SK-N-SH (cell line): ENCODE data around the gene ERN1. TPM values are rescaled to one million over a fixed set of nuclear protein-coding genes. Genes with fewer than 3 reads are reported as not detected.

Experiments
- CTCF ChIA-PET: fragments of 300-600, 350-600 bp; formaldehyde crosslinking; extraction: SDS; loops from one replicate; lab custom pipeline; 2021; lab: Yijun Ruan, JAX
- POLR2A ChIA-PET: fragments of 350-600 bp; sonication (Branson Sonifier 250); formaldehyde crosslinking; extraction: SDS; loops from one replicate; lab custom pipeline; 2020; ENCODE audit warnings: antibody characterized with exemption, inconsistent platforms; lab: Yijun Ruan, JAX
- DNase-seq: peaks from one replicate; pipeline ENCODE4 v3.0.0; 2012
- H2AFZ ChIP-seq: fragments of 200-600 bp; sonication (generic); 2 replicates; pipeline ENCODE4 v1.8.1; 2016; ENCODE audit warnings: antibody characterized with exemption, mild to moderate bottlenecking, low read depth
- H3F3A ChIP-seq: fragments of 200-600 bp; sonication (generic); replicated peaks from 2 replicates; pipeline ENCODE3; 2016; ENCODE audit warnings: antibody characterized with exemption, mild to moderate bottlenecking; ENCODE audit not compliant: insufficient read depth
- H3K27ac ChIP-seq, 2 experiments: fragments of 200-500 bp in 1 of 2; fragments of 200-600 bp in 1 of 2; sonication (Bioruptor generic) in 1 of 2; sonication (generic), shearing (Covaris generic) in 1 of 2; 2 replicates each; pipeline versions ENCODE4 v1.5.1 to v1.6.1; 2014 to 2016; ENCODE audit warnings: low read depth in 2 of 2, inconsistent platforms in 1 of 2, low read length in 1 of 2, mild to moderate bottlenecking in 1 of 2, mixed read lengths in 1 of 2
- H3K27me3 ChIP-seq: fragments of 200-600 bp; sonication (generic), shearing (Covaris generic); 2 replicates; pipeline ENCODE4 v1.6.1; 2016; ENCODE audit warnings: mixed run types; ENCODE audit not compliant: insufficient read depth
- H3K36me3 ChIP-seq, 2 experiments: fragments of 200-500 bp in 1 of 2; fragments of 200-600 bp in 1 of 2; sonication (Bioruptor generic) in 1 of 2; sonication (generic) in 1 of 2; replicated peaks in 1 of 2; 2 replicates each; pipeline versions ENCODE3 to v1.5.1; 2014 to 2016; ENCODE audit warnings: low read length in 1 of 2, mild to moderate bottlenecking in 1 of 2; ENCODE audit not compliant: insufficient read depth in 2 of 2, control insufficient read depth in 1 of 2
- H3K4me1 ChIP-seq, 2 experiments: fragments of 200-500 bp in 1 of 2; fragments of 200-600 bp in 1 of 2; sonication (Bioruptor generic) in 1 of 2; sonication (generic), shearing (Covaris generic) in 1 of 2; 2 replicates each; pipeline versions ENCODE4 v1.5.1 to v1.6.1; 2014 to 2016; ENCODE audit warnings: low read depth in 1 of 2, low read length in 1 of 2, mixed run types in 1 of 2; ENCODE audit not compliant: insufficient read depth in 2 of 2, control insufficient read depth in 1 of 2
- H3K4me2 ChIP-seq: fragments of 200-600 bp; sonication (generic), shearing (Covaris generic); 2 replicates; pipeline ENCODE4 v1.6.1; 2017; ENCODE audit warnings: mixed run types
- H3K4me3 ChIP-seq, 2 experiments: fragments of 200-500 bp in 1 of 2; fragments of 200-600 bp in 1 of 2; sonication (Bioruptor generic) in 1 of 2; sonication (generic), shearing (Covaris generic) in 1 of 2; 2 replicates each; pipeline versions ENCODE4 v1.5.1 to v1.8.1; 2014 to 2016; ENCODE audit warnings: low read depth in 2 of 2, inconsistent platforms in 1 of 2, low read length in 1 of 2, mild to moderate bottlenecking in 1 of 2, mixed read lengths in 1 of 2, moderate library complexity in 1 of 2
- H3K79me2 ChIP-seq: fragments of 200-600 bp; sonication (generic); 2 replicates; pipeline ENCODE4 v1.8.1; 2017; ENCODE audit warnings: mild to moderate bottlenecking; ENCODE audit not compliant: insufficient read depth
- H3K9ac ChIP-seq: fragments of 200-600 bp; sonication (generic); 2 replicates; pipeline ENCODE4 v1.6.1; 2017; ENCODE audit warnings: mixed run types
- H3K9me2 ChIP-seq: fragments of 200-600 bp; sonication (generic); 2 replicates; pipeline ENCODE4 v1.6.1; 2017; ENCODE audit warnings: mixed run types
- H3K9me3 ChIP-seq: fragments of 200-600 bp; sonication (generic); 2 replicates; pipeline ENCODE4 v1.6.1; 2017; ENCODE audit warnings: mixed run types, mild to moderate bottlenecking, moderate library complexity
- H4K20me1 ChIP-seq: fragments of 200-600 bp; sonication (generic); 2 replicates; pipeline ENCODE4 v1.6.1; 2017; ENCODE audit warnings: mild to moderate bottlenecking, mixed run types; ENCODE audit not compliant: insufficient read depth
- CHD2 ChIP-seq: fragments of 150-350 bp; IDR thresholded peaks from 2 replicates; pipeline ENCODE4 v1.6.1; 2018; ENCODE audit warnings: low read length; ENCODE audit not compliant: partially characterized antibody
- EP300 ChIP-seq, 2 experiments: IDR thresholded peaks; 2 replicates each; pipeline versions ENCODE4 v1.4.0 to v1.6.1; 2012; ENCODE audit warnings: borderline replicate concordance in 1 of 2, low read depth in 1 of 2, low read length in 1 of 2
- FOXM1 ChIP-seq: IDR thresholded peaks from 2 replicates; pipeline ENCODE4 v1.4.0; 2012; ENCODE audit warnings: low read depth, mild to moderate bottlenecking
- GATA2 ChIP-seq: sonication (generic); formaldehyde crosslinking; IDR thresholded peaks from 2 replicates; pipeline ENCODE4 v1.5.0; 2020; ENCODE audit warnings: mild to moderate bottlenecking, missing genetic modification reagents
- JUND ChIP-seq: IDR thresholded peaks from 2 replicates; pipeline ENCODE4 v1.4.0; 2012
- MAX ChIP-seq: IDR thresholded peaks from 2 replicates; pipeline ENCODE4 v1.4.0; 2012; ENCODE audit warnings: low read depth
- MXI1 ChIP-seq: IDR thresholded peaks from 2 replicates; pipeline ENCODE4 v1.6.1; 2012; ENCODE audit warnings: mild to moderate bottlenecking, low read depth, low read length, improper control_type of control experiment
- PBX3 ChIP-seq: IDR thresholded peaks from 2 replicates; pipeline ENCODE4; 2012
- POLR2AphosphoS5 ChIP-seq: IDR thresholded peaks from 2 replicates; pipeline ENCODE4 v1.6.1; 2012; ENCODE audit warnings: low read depth, low read length
- RAD21 ChIP-seq: IDR thresholded peaks from 2 replicates; pipeline ENCODE4 v1.6.1; 2012; ENCODE audit warnings: mild to moderate bottlenecking, low read length
- RCOR1 ChIP-seq: fragments of 150-350 bp; IDR thresholded peaks from 2 replicates; pipeline ENCODE4 v1.6.1; 2017; ENCODE audit warnings: antibody characterized with exemption, low read length
- REST ChIP-seq: IDR thresholded peaks from 2 replicates; pipeline ENCODE4 v1.6.1; 2012; ENCODE audit warnings: mild to moderate bottlenecking, low read depth, low read length, moderate library complexity
- RFX5 ChIP-seq: IDR thresholded peaks from 2 replicates; pipeline ENCODE4 v1.6.1; 2012; ENCODE audit warnings: mild to moderate bottlenecking, improper control_type of control experiment, low read length
- RXRA ChIP-seq: IDR thresholded peaks from 2 replicates; pipeline ENCODE4 v1.4.0; 2012; ENCODE audit warnings: low read depth, mild to moderate bottlenecking, borderline replicate concordance
- SIN3A ChIP-seq: IDR thresholded peaks from 2 replicates; pipeline ENCODE4 v1.6.1; 2012; ENCODE audit warnings: low read depth, mild to moderate bottlenecking, low read length, moderate library complexity, borderline replicate concordance
- TCF12 ChIP-seq: IDR thresholded peaks from 2 replicates; pipeline ENCODE4 v1.4.0; 2012
- TEAD4 ChIP-seq: IDR thresholded peaks from 2 replicates; pipeline ENCODE4 v1.4.0; 2012; ENCODE audit warnings: mild to moderate bottlenecking, borderline replicate concordance; ENCODE audit not compliant: insufficient read depth
- YY1 ChIP-seq: IDR thresholded peaks from 2 replicates; pipeline ENCODE4 v1.4.0; 2012; ENCODE audit warnings: low read depth, mild to moderate bottlenecking
- ZBTB33 ChIP-seq: IDR thresholded peaks from 2 replicates; pipeline ENCODE4 v1.4.0; 2012; ENCODE audit warnings: low read depth, borderline replicate concordance
- WGBS: methylation state at CpG from one replicate; pipeline ENCODE4 v1.1.6; 2017; ENCODE audit warnings: low lambda C conversion rate; 5-methylcytosine and 5-hydroxymethylcytosine counted together
- polyA plus RNA-seq, 3 experiments: library from polyadenylated mRNA; depleted of rRNA; stranded (reverse); fragments of >200 nt; gene quantifications; 2 replicates each; pipeline ENCODE4 v1.2.3, GENCODE V29; 2012
- TF ChIP-seq, protein P1 (sequence below): IDR thresholded peaks from 2 replicates; pipeline ENCODE4 v1.4.0; 2012; ENCODE audit warnings: low read depth, borderline replicate concordance
- TF ChIP-seq, protein P2 (sequence below): fragments of 150-350 bp; IDR thresholded peaks from 2 replicates; pipeline ENCODE4 v1.6.1; 2016; ENCODE audit warnings: mild to moderate bottlenecking, low read depth, low read length
- TF ChIP-seq, protein P3 (sequence below): fragments of 150-350 bp; IDR thresholded peaks from 2 replicates; pipeline ENCODE4 v1.6.1; 2017; ENCODE audit warnings: antibody characterized with exemption, low read length, low read depth, borderline replicate concordance

ERN1 gene
- polyA plus RNA-seq (2012; rRNA removed) = 6.9 and 7.3 TPM in 2 replicates
- polyA plus RNA-seq (2012; cell fraction: cytosol; rRNA removed) = 5.2 and 6.2 TPM in 2 replicates
- polyA plus RNA-seq (2012; cell fraction: nucleus; rRNA removed) = 11.4 and 12.2 TPM in 2 replicates

GRCh38 chr17:64129765-64130558 lies at the start of gene ERN1:
TSS of gene ERN1 (minus strand) at chr17:64130144. CDS start at chr17:64130029, 115 bp downstream.
- H3K27ac ChIP-seq = peak within 1 kb of the TSS; percentile 62 to 68
- no peaks in the 10 kb centered on the region for H3K36me3 ChIP-seq
- peak within 1 kb of the TSS; percentile 72 to 82 for H3K4me3 ChIP-seq
- ChIA-PET CTCF (interaction anchor here (0.6 to 29.1 kb wide), 18 partner anchors 9 to 356 kb away, joined by 3 to 810 read pairs (median 4); partner anchors contain the start of genes DDX42, GH1 and ICAM2), POLR2A (interaction anchor here (0.5 to 7.9 kb wide), 10 partner anchors 11 to 860 kb away, joined by 3 to 40 read pairs (median 4); no protein-coding TSS in a partner anchor)
- peak; percentile 99 for DNase-seq
- peaks cover 8% of the 10 kb centered on the region for H3F3A ChIP-seq
- no peaks in the 10 kb centered on the region for H3K27me3 ChIP-seq
- peak within 1 kb of the TSS; percentile 81 for H3K9ac ChIP-seq
- no peaks in the 10 kb centered on the region for H4K20me1 ChIP-seq
- H3K4me2 ChIP-seq = peak within 1 kb of the TSS; percentile 95
- no peaks in the 10 kb centered on the region for H3K9me3 ChIP-seq
- peaks cover 43% of the 10 kb centered on the region for H3K79me2 ChIP-seq
- H2AFZ ChIP-seq = peak within 1 kb of the TSS; percentile 77
- WGBS = 4% methylated on average over 79 of the region's 98 CpGs
- H3K9me2 ChIP-seq = no peaks in the 10 kb centered on the region
- H3K4me1 ChIP-seq = peaks cover 13 to 18% of the 10 kb centered on the region in 2 experiments; a peak in 3 of 4 replicates
- TF ChIP-seq, protein P1, sequence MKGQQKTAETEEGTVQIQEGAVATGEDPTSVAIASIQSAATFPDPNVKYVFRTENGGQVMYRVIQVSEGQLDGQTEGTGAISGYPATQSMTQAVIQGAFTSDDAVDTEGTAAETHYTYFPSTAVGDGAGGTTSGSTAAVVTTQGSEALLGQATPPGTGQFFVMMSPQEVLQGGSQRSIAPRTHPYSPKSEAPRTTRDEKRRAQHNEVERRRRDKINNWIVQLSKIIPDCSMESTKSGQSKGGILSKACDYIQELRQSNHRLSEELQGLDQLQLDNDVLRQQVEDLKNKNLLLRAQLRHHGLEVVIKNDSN = no peak
- no peak; the same call in 1 of the 2 replicates for TF ChIP-seq YY1
- 0 out of 2 replicates have a peak, but pooled peaks have one; percentile 23 for TF ChIP-seq RAD21
- peak; percentile 95 for TF ChIP-seq POLR2AphosphoS5
- peak; percentile 94 for TF ChIP-seq MAX
- TF ChIP-seq TCF12 = no peak
- TF ChIP-seq CHD2 = peak; percentile 41
- no peak for TF ChIP-seq FOXM1
- no peak for TF ChIP-seq EP300 (IDR thresholded peaks at IDR 0.05; ENCODE audit: borderline replicate concordance in 1 of 2, low read depth in 1 of 2, low read length in 1 of 2)
- no peak for TF ChIP-seq RCOR1
- no peak for TF ChIP-seq GATA2 (CRISPR knock-in tag)
- TF ChIP-seq, protein P2, sequence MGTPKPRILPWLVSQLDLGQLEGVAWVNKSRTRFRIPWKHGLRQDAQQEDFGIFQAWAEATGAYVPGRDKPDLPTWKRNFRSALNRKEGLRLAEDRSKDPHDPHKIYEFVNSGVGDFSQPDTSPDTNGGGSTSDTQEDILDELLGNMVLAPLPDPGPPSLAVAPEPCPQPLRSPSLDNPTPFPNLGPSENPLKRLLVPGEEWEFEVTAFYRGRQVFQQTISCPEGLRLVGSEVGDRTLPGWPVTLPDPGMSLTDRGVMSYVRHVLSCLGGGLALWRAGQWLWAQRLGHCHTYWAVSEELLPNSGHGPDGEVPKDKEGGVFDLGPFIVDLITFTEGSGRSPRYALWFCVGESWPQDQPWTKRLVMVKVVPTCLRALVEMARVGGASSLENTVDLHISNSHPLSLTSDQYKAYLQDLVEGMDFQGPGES = no peak
- no peak for TF ChIP-seq ZBTB33
- TF ChIP-seq, protein P3, sequence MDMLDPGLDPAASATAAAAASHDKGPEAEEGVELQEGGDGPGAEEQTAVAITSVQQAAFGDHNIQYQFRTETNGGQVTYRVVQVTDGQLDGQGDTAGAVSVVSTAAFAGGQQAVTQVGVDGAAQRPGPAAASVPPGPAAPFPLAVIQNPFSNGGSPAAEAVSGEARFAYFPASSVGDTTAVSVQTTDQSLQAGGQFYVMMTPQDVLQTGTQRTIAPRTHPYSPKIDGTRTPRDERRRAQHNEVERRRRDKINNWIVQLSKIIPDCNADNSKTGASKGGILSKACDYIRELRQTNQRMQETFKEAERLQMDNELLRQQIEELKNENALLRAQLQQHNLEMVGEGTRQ = no peak
- TF ChIP-seq REST = peak; percentile 52
- TF ChIP-seq JUND = no peak
- TF ChIP-seq RFX5 = no peak
- TF ChIP-seq TEAD4 = no peak
- TF ChIP-seq PBX3 = no peak
- TF ChIP-seq MXI1 = peak; percentile 78
- TF ChIP-seq SIN3A = peak; percentile 93; the same call in 1 of the 2 replicates
- TF ChIP-seq RXRA = no peak
